ENCODE measurements around the gene SCGB1D4.

SCGB1D4 gene

GRCh38 chr11:62324731-62325556 is 26.1 kb upstream of the SCGB1D4 start:
- ChIA-PET CTCF (interaction anchor here (0.9 to 1.6 kb wide), 2 partner anchors 14 to 19 kb away, joined by 3 read pairs; no protein-coding TSS in a partner anchor), POLR2A (no interaction called here)
- Histone ChIP-seq H3K4me3 (ENCODE audit: low read depth, low read length) (no peak overlapping the region), H3K4me1 (ENCODE audit: control insufficient read depth, insufficient read depth, low read length) (no peaks in the 10 kb centered on the region), H3K9me3 (ENCODE audit: control insufficient read depth, insufficient read depth, low read depth, low read length) (no peaks in the 10 kb centered on the region), H3K36me3 (ENCODE audit: control insufficient read depth in 2 of 2, insufficient read depth in 1 of 2, low read length in 2 of 2) (no peaks in the 10 kb centered on the region), H3K27ac (ENCODE audit: extremely low read depth, low read depth, low read length) (no peak overlapping the region)
- TF ChIP-seq SETDB1 (IDR thresholded peaks at IDR 0.05; ENCODE audit: insufficient read length, low read length) (no peak), ZNF654 (tag by site-specific recombination; IDR thresholded peaks at IDR 0.05; ENCODE audit: low read depth) (peak; percentile 51), ZNF169 (tag by site-specific recombination; IDR thresholded peaks at IDR 0.05) (no peak), PRDM1 (tag by site-specific recombination; IDR thresholded peaks at IDR 0.05) (no peak), ZNF692 (tag by site-specific recombination; IDR thresholded peaks at IDR 0.05) (no peak), KLF9 (tag by site-specific recombination; IDR thresholded peaks at IDR 0.05; ENCODE audit: low read depth) (no peak), MZF1 (tag by site-specific recombination; IDR thresholded peaks at IDR 0.05; ENCODE audit: borderline replicate concordance) (no peak), HIC1 (tag by site-specific recombination; IDR thresholded peaks at IDR 0.05) (no peak)

GRCh38 chr11:62322524-62322923 is 23.6 kb upstream of the SCGB1D4 start:
- no peaks in the 10 kb centered on the region for H3K4me1 ChIP-seq (ENCODE audit: control insufficient read depth, insufficient read depth, low read length)
- CTCF ChIA-PET = interaction anchor here (0.6 to 4.5 kb wide), 4 partner anchors 11 to 525 kb away, joined by 3 to 23 read pairs (median 4); no protein-coding TSS in a partner anchor

GRCh38 chr11:62315431-62315830 is 16.6 kb upstream of the SCGB1D4 start:
- ChIA-PET CTCF (interaction anchor here (0.6 to 0.8 kb wide), 3 partner anchors 72 to 1061 kb away, joined by 3 to 5 read pairs (median 3); no protein-coding TSS in a partner anchor), POLR2A (no interaction called here)
- H3K4me1 ChIP-seq (ENCODE audit: control insufficient read depth, insufficient read depth, low read length) = no peaks in the 10 kb centered on the region
- no peaks in the 10 kb centered on the region for H3K9me3 ChIP-seq (ENCODE audit: control insufficient read depth, insufficient read depth, low read depth, low read length)
- no peak overlapping the region for H3K4me3 ChIP-seq (ENCODE audit: low read depth, low read length)
- no peak overlapping the region for H3K27ac ChIP-seq (ENCODE audit: extremely low read depth, low read depth, low read length)
- H3K36me3 ChIP-seq (ENCODE audit: control insufficient read depth in 2 of 2, insufficient read depth in 1 of 2, low read length in 2 of 2) = no peaks in the 10 kb centered on the region
- no peak for TF ChIP-seq ZNF121 (tag by site-specific recombination; IDR thresholded peaks at IDR 0.05)
- TF ChIP-seq ZNF239 (tag by site-specific recombination; IDR thresholded peaks at IDR 0.05) = no peak
- no peak for TF ChIP-seq ZNF645 (tag by site-specific recombination; IDR thresholded peaks at IDR 0.05)
- TF ChIP-seq ZNF768 (tag by site-specific recombination; IDR thresholded peaks at IDR 0.05) = no peak
- no peak for TF ChIP-seq ZNF10 (tag by site-specific recombination; IDR thresholded peaks at IDR 0.05)
- TF ChIP-seq ZNF530 (tag by site-specific recombination; IDR thresholded peaks at IDR 0.05; ENCODE audit: low read depth) = no peak
- no peak for TF ChIP-seq ZNF202 (tag by site-specific recombination; IDR thresholded peaks at IDR 0.05; ENCODE audit: borderline replicate concordance)
- TF ChIP-seq PATZ1 (tag by site-specific recombination; IDR thresholded peaks at IDR 0.05) = no peak
- TF ChIP-seq ZNF571 (tag by site-specific recombination; IDR thresholded peaks at IDR 0.05) = no peak
- no peak for TF ChIP-seq ZNF223 (tag by site-specific recombination; IDR thresholded peaks at IDR 0.05)

More at GRCh38 chr11:62322524-62322923, 23.6 kb upstream of the SCGB1D4 start:
- no peak overlapping the region for H3K27ac ChIP-seq (ENCODE audit: extremely low read depth, low read depth, low read length)
- H3K4me3 ChIP-seq (ENCODE audit: low read depth, low read length) = no peak overlapping the region
- no peaks in the 10 kb centered on the region for H3K36me3 ChIP-seq (ENCODE audit: control insufficient read depth in 2 of 2, insufficient read depth in 1 of 2, low read length in 2 of 2)
- TF ChIP-seq ZNF544 (tag by site-specific recombination; IDR thresholded peaks at IDR 0.05) = no peak
- no peak for TF ChIP-seq TCF7L2 (IDR thresholded peaks at IDR 0.05; ENCODE audit: borderline replicate concordance, low read depth, low read length)
- TF ChIP-seq GLI4 (tag by site-specific recombination; IDR thresholded peaks at IDR 0.05) = no peak
- no peak for TF ChIP-seq ZNF248 (tag by site-specific recombination; IDR thresholded peaks at IDR 0.05)
- TF ChIP-seq ZNF223 (tag by site-specific recombination; IDR thresholded peaks at IDR 0.05) = no peak
- TF ChIP-seq ZSCAN18 (tag by site-specific recombination; IDR thresholded peaks at IDR 0.05) = no peak
- POLR2A ChIA-PET = interaction anchor here (1.7 kb wide), 1 partner anchor 15 kb away, joined by 4 read pairs; no protein-coding TSS in a partner anchor
- no peaks in the 10 kb centered on the region for H3K9me3 ChIP-seq (ENCODE audit: control insufficient read depth, insufficient read depth, low read depth, low read length)
